ENCODE results near the gene POLR3C.

Gene POLR3C

DNA sequence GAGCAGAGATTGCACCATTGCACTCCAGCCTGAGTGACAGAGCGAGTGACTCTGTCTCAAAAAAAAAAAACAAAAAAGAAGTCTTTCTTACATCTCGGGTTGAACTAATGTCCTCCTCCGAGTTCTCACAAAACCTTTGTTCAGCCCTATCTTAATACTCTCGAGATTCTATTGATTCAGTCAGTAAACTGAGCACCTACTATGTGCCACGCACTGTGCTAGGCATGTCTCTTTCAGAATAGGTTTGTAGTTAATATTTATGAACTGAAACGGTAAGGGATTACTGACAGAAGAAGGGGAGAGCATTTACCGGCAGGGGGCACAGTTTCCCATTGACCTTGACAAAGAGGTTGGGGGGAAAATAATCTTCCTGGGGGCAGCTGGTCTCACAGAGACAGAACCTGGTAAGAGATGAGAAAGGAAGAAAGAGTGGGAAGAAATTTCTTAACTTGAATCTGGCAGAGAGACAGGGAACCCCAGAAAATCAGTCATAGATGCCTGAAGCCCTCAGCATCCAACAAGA lies 31.5 kb downstream of the POLR3C start:
- Histone ChIP-seq H3K9me3 (ENCODE audit: control insufficient read depth, insufficient read depth, low read length) (no peaks in the 10 kb centered on the region), H3K4me1 (ENCODE audit: control insufficient read depth, insufficient read depth, low read length) (peaks cover 3% of the 10 kb centered on the region), H3K27me3 (ENCODE audit: control insufficient read depth, insufficient read depth, low read length) (no peaks in the 10 kb centered on the region), H3K9ac (ENCODE audit: low read depth, low read length) (no peak overlapping the region), H3K4me3 (ENCODE audit: low read depth, low read length) (no peak overlapping the region), H3K36me3 (ENCODE audit: control insufficient read depth, insufficient read depth, low read length) (peaks cover 36% of the 10 kb centered on the region)

DNA sequence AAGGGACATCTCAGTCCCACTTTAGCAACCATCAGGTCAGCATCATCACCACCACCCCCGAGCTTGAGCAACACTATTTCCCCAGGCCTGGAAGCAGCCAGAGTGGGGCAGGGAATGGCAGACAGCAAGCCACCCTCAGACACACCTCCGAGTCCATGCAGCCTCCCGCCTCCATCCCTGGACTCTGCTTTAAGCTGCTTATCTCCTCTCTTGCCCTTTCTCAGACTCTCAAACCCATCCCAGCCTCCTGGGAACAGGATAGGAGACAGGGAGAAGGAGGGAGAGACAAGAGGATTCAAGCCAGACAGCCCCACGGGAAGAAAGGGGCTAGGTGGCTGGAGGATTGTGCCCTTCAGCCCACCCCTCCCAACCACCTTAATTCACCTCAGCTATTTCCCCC lies 33.2 kb downstream of the POLR3C start:
- peaks cover 3% of the 10 kb centered on the region for H3K4me1 ChIP-seq (ENCODE audit: control insufficient read depth, insufficient read depth, low read length)
- H3K9me3 ChIP-seq (ENCODE audit: control insufficient read depth, insufficient read depth, low read length): no peaks in the 10 kb centered on the region
- H3K9ac ChIP-seq (ENCODE audit: low read depth, low read length): no peak overlapping the region
- H3K36me3 ChIP-seq (ENCODE audit: control insufficient read depth, insufficient read depth, low read length): peaks cover 33% of the 10 kb centered on the region
- no peaks in the 10 kb centered on the region for H3K27me3 ChIP-seq (ENCODE audit: control insufficient read depth, insufficient read depth, low read length)
- H3K4me3 ChIP-seq (ENCODE audit: low read depth, low read length): no peak overlapping the region

DNA sequence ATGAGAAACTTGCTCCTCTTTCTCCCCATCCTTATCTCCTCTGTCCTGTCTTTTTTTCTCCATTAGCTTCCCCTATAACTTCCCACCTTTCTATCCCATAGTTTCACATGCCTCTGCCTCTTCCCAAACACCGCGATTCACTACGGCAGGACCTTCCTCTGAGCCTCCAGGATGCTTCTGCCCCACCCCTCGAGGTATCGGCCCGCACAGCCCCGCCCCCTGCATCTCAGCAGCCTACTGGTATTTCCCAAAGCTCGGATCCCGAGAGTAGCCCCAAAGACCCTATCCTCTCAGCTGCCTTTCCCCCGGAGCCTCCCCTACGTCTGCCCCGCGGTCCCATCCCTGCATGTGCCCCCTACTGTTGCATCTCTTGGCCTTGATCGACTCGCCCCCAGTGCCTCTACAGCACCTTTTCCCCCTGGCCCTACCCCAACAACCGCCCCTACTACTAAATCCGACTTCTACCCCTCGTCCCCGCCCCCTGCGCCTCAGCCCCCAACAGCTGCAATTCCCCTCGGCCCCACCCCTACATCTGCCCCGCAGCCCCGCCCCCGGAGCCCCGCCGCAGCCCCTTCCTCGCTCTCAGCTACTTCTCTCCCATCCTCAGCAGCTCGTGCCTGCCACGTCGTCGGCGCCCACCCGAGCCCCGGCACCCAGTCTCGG lies 34.4 kb downstream of the POLR3C start:
- peak overlapping the region; percentile 99 for H3K4me3 ChIP-seq (ENCODE audit: low read depth, low read length)
- no peaks in the 10 kb centered on the region for H3K27me3 ChIP-seq (ENCODE audit: control insufficient read depth, insufficient read depth, low read length)
- peaks cover 27% of the 10 kb centered on the region for H3K36me3 ChIP-seq (ENCODE audit: control insufficient read depth, insufficient read depth, low read length)
- H3K9ac ChIP-seq (ENCODE audit: low read depth, low read length): peak overlapping the region; percentile 70
- peaks cover 3% of the 10 kb centered on the region for H3K4me1 ChIP-seq (ENCODE audit: control insufficient read depth, insufficient read depth, low read length)
- H3K9me3 ChIP-seq (ENCODE audit: control insufficient read depth, insufficient read depth, low read length): no peaks in the 10 kb centered on the region

DNA sequence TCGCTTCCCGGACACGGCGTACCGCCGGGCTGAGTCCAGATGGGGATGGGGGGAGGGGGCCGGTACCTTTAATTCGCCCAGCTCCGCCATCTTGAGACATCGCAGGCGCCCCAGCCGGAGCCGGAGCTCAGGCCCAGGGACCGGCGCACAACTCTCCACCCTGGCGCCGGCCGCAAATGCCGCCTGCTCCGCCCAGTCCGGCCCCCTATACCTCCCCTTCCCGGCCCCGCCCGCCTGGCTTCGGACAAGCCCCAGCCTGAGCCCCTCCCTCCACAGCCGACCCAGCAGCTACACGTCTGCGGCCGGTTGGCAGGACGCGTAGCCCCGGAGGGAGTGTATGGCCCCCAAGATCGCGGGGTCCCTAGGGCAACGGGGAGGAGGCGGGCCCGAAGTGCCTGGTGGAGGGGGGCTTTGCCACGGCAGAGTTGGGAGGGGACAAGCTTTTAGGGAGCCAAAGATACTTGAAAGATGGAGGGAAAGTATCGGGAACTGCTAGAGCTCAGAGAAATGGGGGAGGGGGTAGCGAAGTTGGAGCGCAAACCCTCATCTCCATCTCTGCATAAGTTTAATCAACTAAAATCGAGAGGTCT lies 35.0 kb downstream of the POLR3C start, which contains the start of gene PIAS3:
TSS of gene PIAS3 (minus strand) at position 181 of the 590 bp plus-strand sequence. CDS start at position 90, 91 bp downstream.
- Histone ChIP-seq H3K9me3 (ENCODE audit: control insufficient read depth, insufficient read depth, low read length) (no peaks in the 10 kb centered on the region), H3K4me1 (ENCODE audit: control insufficient read depth, insufficient read depth, low read length) (peaks cover 3% of the 10 kb centered on the region), H3K9ac (ENCODE audit: low read depth, low read length) (peak within 1 kb of the TSS; percentile 73), H3K27me3 (ENCODE audit: control insufficient read depth, insufficient read depth, low read length) (no peaks in the 10 kb centered on the region), H3K36me3 (ENCODE audit: control insufficient read depth, insufficient read depth, low read length) (peaks cover 21% of the 10 kb centered on the region), H3K4me3 (ENCODE audit: low read depth, low read length) (peak within 1 kb of the TSS; percentile 99)

DNA sequence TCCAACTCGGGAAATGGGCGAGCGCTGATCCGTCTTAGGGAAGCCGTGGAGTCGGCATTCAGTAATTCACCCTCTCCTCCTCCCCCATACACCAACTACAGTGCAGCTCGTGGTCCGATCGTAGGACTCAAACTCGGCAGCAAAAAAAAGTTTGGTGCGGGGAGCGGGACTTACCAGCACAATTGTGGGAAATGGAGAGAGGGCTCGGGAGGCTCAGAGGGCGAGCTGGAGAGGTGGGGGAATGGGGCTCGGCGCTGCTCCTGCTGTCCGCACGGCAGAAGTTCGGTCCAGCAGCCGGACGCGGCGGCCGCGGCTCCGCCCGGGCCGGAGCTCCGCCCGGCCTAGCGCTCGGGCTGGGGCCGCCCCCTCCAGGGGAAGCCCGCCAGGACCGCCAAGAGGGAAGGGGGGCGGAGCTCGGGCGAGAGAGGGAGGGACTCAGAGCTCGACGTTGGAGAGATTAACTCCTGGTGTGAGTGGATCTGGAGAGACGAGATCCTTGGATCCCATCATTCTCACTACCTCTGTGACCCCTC lies 35.6 kb downstream of the POLR3C start:
- no peaks in the 10 kb centered on the region for H3K27me3 ChIP-seq (ENCODE audit: control insufficient read depth, insufficient read depth, low read length)
- peak overlapping the region; percentile 99 for H3K4me3 ChIP-seq (ENCODE audit: low read depth, low read length)
- H3K4me1 ChIP-seq (ENCODE audit: control insufficient read depth, insufficient read depth, low read length): peaks cover 3% of the 10 kb centered on the region
- peak overlapping the region; percentile 73 for H3K9ac ChIP-seq (ENCODE audit: low read depth, low read length)
- peaks cover 16% of the 10 kb centered on the region for H3K36me3 ChIP-seq (ENCODE audit: control insufficient read depth, insufficient read depth, low read length)
- H3K9me3 ChIP-seq (ENCODE audit: control insufficient read depth, insufficient read depth, low read length): no peaks in the 10 kb centered on the region

DNA sequence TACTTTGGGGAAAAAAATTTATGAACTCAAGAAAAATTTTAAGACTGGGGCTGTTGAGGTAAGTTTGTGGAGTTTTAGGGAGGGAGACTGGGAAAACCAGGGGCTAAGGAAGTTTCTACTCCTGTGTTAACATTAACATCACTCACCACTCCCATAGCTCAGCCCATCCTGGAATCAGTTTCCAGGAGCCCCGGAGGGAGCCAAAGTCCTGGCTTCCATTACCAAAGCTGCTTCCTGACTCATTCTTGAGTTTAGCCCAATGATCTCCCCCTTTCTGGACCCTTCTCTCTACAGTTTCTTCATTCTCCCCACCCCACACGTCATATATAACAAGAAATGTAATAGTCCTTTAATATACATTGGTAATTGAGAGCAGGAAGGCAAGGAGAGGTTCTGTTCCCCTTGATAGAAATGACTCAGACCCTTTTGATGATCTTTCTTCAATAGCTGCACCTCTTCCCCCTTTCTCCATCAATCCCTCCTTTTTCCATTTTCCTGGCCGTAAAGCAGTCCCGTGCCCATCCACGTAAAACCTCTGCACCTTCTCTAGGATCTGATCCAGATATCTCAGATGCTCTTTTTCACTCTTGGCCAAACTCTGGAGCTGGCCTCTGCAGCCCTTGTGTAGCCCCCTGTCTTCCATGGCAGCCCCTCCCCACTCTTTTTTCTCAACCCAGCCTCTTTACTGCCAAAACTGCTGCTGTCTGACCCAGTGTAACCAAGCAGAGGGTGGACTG lies 39.5 kb downstream of the POLR3C start:
- H3K36me3 ChIP-seq (ENCODE audit: control insufficient read depth, insufficient read depth, low read length): no peaks in the 10 kb centered on the region
- H3K27me3 ChIP-seq (ENCODE audit: control insufficient read depth, insufficient read depth, low read length): no peaks in the 10 kb centered on the region
- no peaks in the 10 kb centered on the region for H3K9me3 ChIP-seq (ENCODE audit: control insufficient read depth, insufficient read depth, low read length)
- H3K4me1 ChIP-seq (ENCODE audit: control insufficient read depth, insufficient read depth, low read length): peaks cover 5% of the 10 kb centered on the region
- no peak overlapping the region for H3K9ac ChIP-seq (ENCODE audit: low read depth, low read length)
- H3K4me3 ChIP-seq (ENCODE audit: low read depth, low read length): no peak overlapping the region

DNA sequence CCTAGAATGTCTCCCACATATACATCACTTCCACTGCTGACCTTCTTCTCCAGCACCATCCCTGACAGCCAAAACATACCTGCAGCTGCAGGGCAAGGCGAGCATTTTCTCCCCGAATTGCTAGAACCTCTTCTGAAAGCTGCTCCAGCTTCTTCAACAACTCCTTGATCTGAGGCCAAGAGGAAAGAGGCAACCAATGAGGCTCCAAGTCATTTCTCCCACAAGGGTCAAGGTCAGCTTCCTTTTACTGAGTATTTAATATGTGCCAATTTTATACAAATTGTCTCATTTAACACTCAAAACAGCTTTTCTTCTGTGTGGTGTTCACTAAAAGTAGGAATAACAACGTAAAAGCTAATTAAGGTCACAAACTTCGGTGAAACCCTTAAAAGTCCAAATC lies 44.2 kb downstream of the POLR3C start:
- Histone ChIP-seq H3K36me3 (ENCODE audit: control insufficient read depth, insufficient read depth, low read length) (no peaks in the 10 kb centered on the region), H3K4me1 (ENCODE audit: control insufficient read depth, insufficient read depth, low read length) (peaks cover 11% of the 10 kb centered on the region), H3K9ac (ENCODE audit: low read depth, low read length) (no peak overlapping the region), H3K4me3 (ENCODE audit: low read depth, low read length) (no peak overlapping the region), H3K27me3 (ENCODE audit: control insufficient read depth, insufficient read depth, low read length) (peaks cover 13% of the 10 kb centered on the region), H3K9me3 (ENCODE audit: control insufficient read depth, insufficient read depth, low read length) (no peaks in the 10 kb centered on the region)

DNA sequence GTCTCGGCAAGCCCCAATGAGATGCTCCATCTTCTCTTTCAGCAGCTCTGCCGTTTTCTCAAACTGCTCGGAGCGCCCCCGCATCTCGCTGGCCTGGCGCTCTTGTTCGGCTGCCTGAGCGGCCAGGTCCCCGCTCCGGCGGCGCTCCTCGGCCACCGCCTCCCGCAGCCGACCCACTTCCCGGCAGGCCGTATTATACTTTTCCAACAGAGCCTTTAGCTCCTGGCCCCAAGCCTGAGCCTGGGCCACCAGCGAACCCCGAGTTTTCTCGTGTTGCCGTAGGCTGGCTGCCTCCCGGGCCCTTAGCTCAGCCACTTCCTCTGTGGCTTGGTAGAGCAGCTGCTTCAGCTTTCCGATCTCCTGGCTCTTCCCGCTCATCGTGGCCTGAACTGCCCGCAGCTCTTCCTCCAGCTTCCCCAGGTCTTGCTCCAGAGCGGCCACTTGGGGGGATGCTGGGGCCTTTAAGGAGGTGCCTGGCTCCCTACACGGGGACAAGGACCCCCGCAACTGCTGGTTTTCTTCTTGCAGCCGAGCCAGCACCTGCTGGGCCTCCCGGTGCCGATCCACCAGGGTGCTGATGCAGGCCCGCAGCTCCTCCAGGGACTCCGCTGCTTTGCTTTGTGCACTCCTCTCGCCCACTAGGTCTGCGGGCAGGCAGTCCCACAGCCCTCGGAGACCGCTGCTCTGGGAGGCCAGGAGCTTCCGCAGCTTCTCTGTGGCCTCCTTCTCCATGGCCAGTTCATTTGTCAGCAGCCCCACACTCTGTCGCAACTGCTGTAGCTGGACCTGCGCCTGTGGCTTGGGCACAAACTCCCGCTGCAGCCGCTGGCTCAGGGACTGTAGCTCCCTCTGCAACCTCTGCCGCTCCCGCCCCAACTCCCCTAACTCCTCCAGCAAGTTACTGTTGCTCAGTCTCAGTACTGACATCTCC lies 48.3 kb downstream of the POLR3C start:
- peak overlapping the region; percentile 51 for H3K4me3 ChIP-seq (ENCODE audit: low read depth, low read length)
- peaks cover 39% of the 10 kb centered on the region for H3K27me3 ChIP-seq (ENCODE audit: control insufficient read depth, insufficient read depth, low read length)
- no peaks in the 10 kb centered on the region for H3K9me3 ChIP-seq (ENCODE audit: control insufficient read depth, insufficient read depth, low read length)
- H3K36me3 ChIP-seq (ENCODE audit: control insufficient read depth, insufficient read depth, low read length): no peaks in the 10 kb centered on the region
- H3K9ac ChIP-seq (ENCODE audit: low read depth, low read length): peak overlapping the region; percentile 81
- peaks cover 12% of the 10 kb centered on the region for H3K4me1 ChIP-seq (ENCODE audit: control insufficient read depth, insufficient read depth, low read length)

DNA sequence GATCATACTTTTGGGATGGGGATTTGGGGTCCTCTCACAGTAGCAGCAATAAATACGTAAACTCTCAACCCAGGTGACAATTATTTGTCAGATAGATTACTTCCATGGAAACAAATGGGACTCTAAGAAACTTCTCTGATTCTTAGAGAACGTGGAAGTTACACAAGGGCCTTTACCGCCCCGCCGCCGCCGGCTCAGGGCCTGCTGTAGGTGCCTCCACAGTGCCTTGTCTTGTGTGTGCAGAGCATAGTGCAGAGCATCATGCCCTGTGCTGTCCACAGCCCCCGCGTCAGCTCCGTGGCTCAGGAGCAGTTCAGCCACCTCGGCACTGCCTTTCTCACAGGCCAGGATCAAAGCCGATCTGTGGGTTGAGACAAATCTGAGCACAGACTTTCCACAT lies 50.6 kb downstream of the POLR3C start:
- Histone ChIP-seq H3K4me3 (ENCODE audit: low read depth, low read length) (no peak overlapping the region), H3K36me3 (ENCODE audit: control insufficient read depth, insufficient read depth, low read length) (no peaks in the 10 kb centered on the region)

DNA sequence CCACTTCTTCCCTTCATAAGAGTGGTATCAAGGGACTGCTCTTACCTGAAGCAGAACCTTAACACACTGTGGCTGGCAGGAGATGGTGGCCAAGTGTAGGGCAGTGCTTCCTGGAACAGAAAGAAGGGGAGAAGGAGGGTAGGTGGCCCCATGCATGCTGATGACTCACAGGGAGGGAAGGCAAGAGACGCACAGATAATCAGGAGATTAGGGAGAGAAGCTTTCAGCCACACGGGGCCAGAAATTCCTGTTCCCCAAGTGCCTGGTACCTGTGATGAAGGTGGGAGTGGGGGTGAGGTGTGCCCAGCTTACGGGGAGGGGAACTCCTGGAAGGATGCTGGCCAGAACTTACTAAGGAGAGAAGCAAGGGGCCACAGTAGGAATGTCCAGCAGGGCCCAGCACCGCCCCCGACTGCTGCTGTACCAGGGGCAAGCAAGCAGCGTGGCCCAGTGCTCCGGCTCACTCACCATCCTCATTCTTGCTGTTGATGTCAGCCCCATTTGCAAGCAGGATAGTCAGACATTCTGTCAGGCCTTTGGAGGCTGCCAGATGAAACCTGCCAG lies 54.0 kb downstream of the POLR3C start:
- H3K4me1 ChIP-seq (ENCODE audit: control insufficient read depth, insufficient read depth, low read length): peaks cover 14% of the 10 kb centered on the region
- no peaks in the 10 kb centered on the region for H3K9me3 ChIP-seq (ENCODE audit: control insufficient read depth, insufficient read depth, low read length)
- H3K36me3 ChIP-seq (ENCODE audit: control insufficient read depth, insufficient read depth, low read length): no peaks in the 10 kb centered on the region
- peaks cover 31% of the 10 kb centered on the region for H3K27me3 ChIP-seq (ENCODE audit: control insufficient read depth, insufficient read depth, low read length)
- no peak overlapping the region for H3K9ac ChIP-seq (ENCODE audit: low read depth, low read length)
- H3K4me3 ChIP-seq (ENCODE audit: low read depth, low read length): no peak overlapping the region

More for the DNA sequence above, 50.6 kb downstream of the POLR3C start:
- H3K9ac ChIP-seq (ENCODE audit: low read depth, low read length): no peak overlapping the region
- H3K9me3 ChIP-seq (ENCODE audit: control insufficient read depth, insufficient read depth, low read length): no peaks in the 10 kb centered on the region
- peaks cover 39% of the 10 kb centered on the region for H3K27me3 ChIP-seq (ENCODE audit: control insufficient read depth, insufficient read depth, low read length)
- peaks cover 13% of the 10 kb centered on the region for H3K4me1 ChIP-seq (ENCODE audit: control insufficient read depth, insufficient read depth, low read length)
